B cell (primary cell): Measurements from ENCODE around the gene SDK1. TPM values are rescaled to one million over a fixed set of nuclear protein-coding genes. Genes with fewer than 3 reads are reported as not detected.

ENCODE experiments used
- ATAC-seq: fragments of 200-7000 bp; cut with Tn5 transposase; one replicate; pipeline ENCODE4 v1.10.0; 2021; ENCODE audit warnings: low read depth, mild to moderate bottlenecking, moderate number of reproducible peaks, moderate library complexity
- CTCF ChIA-PET: fragments of 350-600 bp; sonication (Branson Sonifier 250); formaldehyde crosslinking; loops from one replicate; lab custom pipeline; 2021; ENCODE audit warnings: antibody characterized with exemption, inconsistent platforms; lab: Charles Lee
- POLR2A ChIA-PET: fragments of 350-600 bp; sonication (Branson Sonifier 250); formaldehyde crosslinking; loops from one replicate; lab custom pipeline; 2021; ENCODE audit warnings: antibody characterized with exemption; lab: Charles Lee
- DNase-seq: peaks from one replicate; pipeline ENCODE4 v3.0.0; 2013
- H2AFZ ChIP-seq: 2 replicates; pipeline ENCODE4 v1.6.1; 2012; ENCODE audit warnings: mild to moderate bottlenecking, low read depth, low read length; ENCODE audit not compliant: insufficient read depth, poor library complexity, severe bottlenecking
- H3K27ac ChIP-seq, 2 donors: 1 replicate in 1 of 2; 2 replicates in 1 of 2; pipeline ENCODE4 v1.5.1; 2012 to 2013; ENCODE audit warnings: low read length in 2 of 2, mild to moderate bottlenecking in 2 of 2, moderate library complexity in 1 of 2
- H3K27me3 ChIP-seq, 4 experiments: fragments of 200-600 bp in 1 of 4; sonication (generic) in 1 of 4; replicated peaks in 1 of 4; 1 replicate in 2 of 4; 2 replicates in 2 of 4; pipeline versions ENCODE4 v1.6.1 to v1.7.0; 2013 to 2016; ENCODE audit warnings: low read length in 3 of 4, mild to moderate bottlenecking in 2 of 4, mixed read lengths in 1 of 4, moderate library complexity in 1 of 4; ENCODE audit not compliant: insufficient read depth in 4 of 4, control insufficient read depth in 3 of 4; ENCODE audit errors: control extremely low read depth in 1 of 4
- H3K36me3 ChIP-seq, 2 experiments: replicated peaks in 1 of 2; 1 replicate in 1 of 2; 2 replicates in 1 of 2; pipeline versions ENCODE4 v1.6.1 to v1.7.1; 2013; ENCODE audit warnings: low read length in 1 of 2; ENCODE audit not compliant: insufficient read depth in 2 of 2, control insufficient read depth in 1 of 2; ENCODE audit errors: control extremely low read depth in 1 of 2, extremely low read depth in 1 of 2
- H3K4me1 ChIP-seq, 2 donors: fragments of 200-600 bp in 1 of 2; sonication (generic) in 1 of 2; 1 replicate in 1 of 2; 2 replicates in 1 of 2; pipeline versions ENCODE4 v1.5.1 to v1.6.1; 2013 to 2017; ENCODE audit warnings: low read length in 2 of 2; ENCODE audit not compliant: control insufficient read depth in 2 of 2, insufficient read depth in 2 of 2
- H3K4me2 ChIP-seq: replicated peaks from 2 replicates; pipeline ENCODE3; 2012; ENCODE audit warnings: mild to moderate bottlenecking, low read depth, low read length; ENCODE audit not compliant: poor library complexity, severe bottlenecking
- H3K4me3 ChIP-seq, 5 experiments: fragments of 200-600 bp in 1 of 5; sonication (generic) in 1 of 5; 1 replicate in 3 of 5; 2 replicates in 2 of 5; pipeline versions ENCODE4 v1.5.1 to v1.7.0; 2011 to 2016; ENCODE audit warnings: low read length in 4 of 5, mild to moderate bottlenecking in 4 of 5, low read depth in 2 of 5, control low read depth in 1 of 5, moderate library complexity in 1 of 5; ENCODE audit not compliant: insufficient read depth in 1 of 5; ENCODE audit errors: control extremely low read depth in 1 of 5, extremely low read depth in 1 of 5
- H3K79me2 ChIP-seq: fragments of 200-600 bp; sonication (generic); one replicate; pipeline ENCODE4 v1.6.0; 2016; ENCODE audit warnings: low read length; ENCODE audit not compliant: control insufficient read depth, insufficient read depth
- H3K9ac ChIP-seq: fragments of 200-600 bp; sonication (generic); 2 replicates; pipeline ENCODE4 v1.6.1; 2017; ENCODE audit warnings: mild to moderate bottlenecking, low read length, moderate library complexity
- H3K9me3 ChIP-seq, 3 donors: one replicate each; pipeline versions ENCODE4 v1.6.1 to v1.7.1; 2013; ENCODE audit warnings: low read length in 2 of 3; ENCODE audit not compliant: control insufficient read depth in 2 of 3, insufficient read depth in 1 of 3; ENCODE audit errors: control extremely low read depth in 1 of 3
- H4K20me1 ChIP-seq: 2 replicates; pipeline ENCODE4 v1.6.0; 2012; ENCODE audit warnings: mild to moderate bottlenecking, low read length; ENCODE audit not compliant: insufficient read depth, control insufficient read depth, poor library complexity, severe bottlenecking
- H3K27ac Mint-ChIP-seq: one replicate; pipeline ENCODE4 v1.8.0; 2021; ENCODE audit warnings: mixed read lengths
- H3K27me3 Mint-ChIP-seq: one replicate; pipeline ENCODE4 v1.8.0; 2021; ENCODE audit warnings: mixed read lengths
- H3K4me1 Mint-ChIP-seq: one replicate; pipeline ENCODE4 v1.8.0; 2021; ENCODE audit warnings: mixed read lengths
- H3K4me3 Mint-ChIP-seq: one replicate; pipeline ENCODE4 v1.8.0; 2021; ENCODE audit warnings: mixed read lengths
- H3K9me3 Mint-ChIP-seq: one replicate; pipeline ENCODE4 v1.8.0; 2022; ENCODE audit warnings: mixed read lengths; ENCODE audit not compliant: insufficient read depth
- CTCF ChIP-seq: fragments of 200-600 bp; IDR thresholded peaks from one replicate; pipeline ENCODE4 v1.8.0; 2022; ENCODE audit warnings: antibody characterized with exemption, mild to moderate bottlenecking
- EZH2 ChIP-seq: IDR thresholded peaks from 2 replicates; pipeline ENCODE4 v1.6.1; 2012; ENCODE audit warnings: borderline replicate concordance, low read depth, mild to moderate bottlenecking, moderate library complexity, low read length; ENCODE audit not compliant: insufficient read depth, poor library complexity, severe bottlenecking
- WGBS: methylation state at CpG from one replicate; pipeline ENCODE4 v1.1.5; 2013; ENCODE audit warnings: missing lambda C conversion rate; ENCODE audit not compliant: insufficient coverage; 5-methylcytosine and 5-hydroxymethylcytosine counted together
- intact Hi-C: fragments of 100-400 bp; cut with micrococcal nuclease; formaldehyde crosslinking; loops from one replicate; pipeline ENCODE4 v1.10.0; 2022
- polyA plus RNA-seq: library from polyadenylated mRNA; depleted of rRNA; stranded (reverse); fragments of >200 nt; gene quantifications from 2 replicates; pipeline ENCODE4 v1.2.3, GENCODE V29; 2012
- total RNA-seq, 2 donors: library from RNA; stranded (reverse); fragments of 120-200 nt in 1 of 2; gene quantifications; 1 replicate in 1 of 2; 2 replicates in 1 of 2; pipeline versions ENCODE4 v1.2.3 to v1.2.4, GENCODE V29; 2013 to 2022

Gene SDK1
- total and polyA plus RNA-seq, 2 donors (not counting 1 experiment from before 2014, with no cell fraction given): 0.73 to 2.0 TPM

GRCh38 chr7:4074407-4074806, 773.4 kb downstream of the SDK1 start:
- H3K27ac ChIP-seq: no peak overlapping the region
- H2AFZ ChIP-seq: no peak overlapping the region
- H3K27ac Mint-ChIP-seq: no peak overlapping the region
- H3K36me3 ChIP-seq: no peaks in the 10 kb centered on the region
- no peak for TF ChIP-seq EZH2
- TF ChIP-seq CTCF: no peak
- H3K4me3 ChIP-seq: no peak overlapping the region
- no peak for DNase-seq
- no peaks in the 10 kb centered on the region for H3K27me3 ChIP-seq
- no peak overlapping the region for H3K4me2 ChIP-seq
- H3K9me3 ChIP-seq: peaks cover 0 to 3% (median 0%) of the 10 kb centered on the region in 3 donors
- ChIA-PET POLR2A (no interaction called here), CTCF (no interaction called here)
- ATAC-seq: no peak
- H3K79me2 ChIP-seq: no peaks in the 10 kb centered on the region
- 89% methylated on average over 7 of the region's 8 CpGs for WGBS
- peaks cover 2% of the 10 kb centered on the region for H3K27me3 Mint-ChIP-seq
- H3K9ac ChIP-seq: no peak overlapping the region
- no peaks in the 10 kb centered on the region for H4K20me1 ChIP-seq
- no peaks in the 10 kb centered on the region for H3K9me3 Mint-ChIP-seq
- no peaks in the 10 kb centered on the region for H3K4me1 ChIP-seq
- H3K4me3 Mint-ChIP-seq: no peak overlapping the region
- intact Hi-C loops: no loop called here
- no peaks in the 10 kb centered on the region for H3K4me1 Mint-ChIP-seq

- peaks cover 0 to 3% (median 0%) of the 10 kb centered on the region in 3 donors for H3K9me3 ChIP-seq
- DNase-seq (no peak), ATAC-seq (no peak)
- no peaks in the 10 kb centered on the region for H3K79me2 ChIP-seq
- no peak overlapping the region for H3K27ac ChIP-seq
- H3K9me3 Mint-ChIP-seq: no peaks in the 10 kb centered on the region
- no peak overlapping the region for H3K9ac ChIP-seq
- ChIA-PET POLR2A (no interaction called here), CTCF (no interaction called here)
- H3K27ac Mint-ChIP-seq: no peak overlapping the region
- no peaks in the 10 kb centered on the region for H3K27me3 ChIP-seq
- WGBS: 80% methylated on average over 3 of the region's 8 CpGs
- H3K4me2 ChIP-seq: no peak overlapping the region
- H3K4me3 ChIP-seq: no peak overlapping the region
- peaks cover 6% of the 10 kb centered on the region for H3K27me3 Mint-ChIP-seq
- no peak overlapping the region for H2AFZ ChIP-seq
- no peaks in the 10 kb centered on the region for H3K4me1 ChIP-seq
- intact Hi-C loops: no loop called here
- no peak for TF ChIP-seq EZH2
- no peak for TF ChIP-seq CTCF
- H4K20me1 ChIP-seq: no peaks in the 10 kb centered on the region
- H3K36me3 ChIP-seq: no peaks in the 10 kb centered on the region
- no peaks in the 10 kb centered on the region for H3K4me1 Mint-ChIP-seq
- no peak overlapping the region for H3K4me3 Mint-ChIP-seq
Measured at GRCh38 chr7:4074994-4075393, 773.9 kb downstream of the SDK1 start.
